Measurements from ENCODE around the gene DOK7. TPM values are rescaled to one million over a fixed set of nuclear protein-coding genes. Genes with fewer than 3 reads are reported as not detected.
"Not testable (repeated sequence)": the region's sequence is repeated elsewhere in the genome, so short reads cannot be mapped to it uniquely, and the experiment has no call there.

The DOK7 gene
- total and polyA plus RNA-seq, 2 of the 4 experiments (the other 2 are of a cell fraction), result not detected

GRCh38 chr4:3543415-3543814, 80.3 kb downstream of the DOK7 start:
- ATAC-seq (ENCODE audit: low read depth); H4K91ac ChIP-seq (ENCODE audit: insufficient read depth, low read depth, low read length); H4K5ac ChIP-seq (ENCODE audit: low read depth, low read length); H3K56ac ChIP-seq (ENCODE audit: extremely low read depth, insufficient read depth, low read length); H2BK20ac ChIP-seq (ENCODE audit: low read depth, low read length); in situ Hi-C loops (cut with MboI; ENCODE audit: low sequenced_read_pairs); H3K4me1 ChIP-seq (ENCODE audit: control insufficient read depth, insufficient read depth, low read length); H3K18ac ChIP-seq (ENCODE audit: low read depth, low read length); H2AK9ac ChIP-seq (replicated peaks; ENCODE audit: low read depth, low read length, poor library complexity); H2AK5ac ChIP-seq (ENCODE audit: low read depth, low read length); H2AFZ ChIP-seq (replicated peaks; ENCODE audit: low read length, poor library complexity); H3K14ac ChIP-seq (replicated peaks; ENCODE audit: low read depth, low read length); dilution Hi-C loops (cut with HindIII; ENCODE audit: low sequenced_read_pairs, unreplicated experiment); H4K8ac ChIP-seq (ENCODE audit: low read depth in 2 of 2, low read length in 2 of 2); H3K23ac ChIP-seq (ENCODE audit: low read depth, low read length); CTCF ChIA-PET; POLR2A ChIA-PET (ENCODE audit: unreplicated experiment); H3K27me3 ChIP-seq (ENCODE audit: control insufficient read depth, insufficient read depth, low read length); BruUV-seq (replicated peaks); H2BK15ac ChIP-seq (ENCODE audit: low read depth, low read length); H2BK120ac ChIP-seq (ENCODE audit: low read depth, low read length); H3K79me1 ChIP-seq (ENCODE audit: low read depth in 1 of 2, low read length in 2 of 2); H3K36me3 ChIP-seq (ENCODE audit: control insufficient read depth, insufficient read depth, low read length); H3K27ac ChIP-seq (ENCODE audit: insufficient read depth, low read length); H3K9me3 ChIP-seq (ENCODE audit: control insufficient read depth, insufficient read depth, low read length); H3K9me1 ChIP-seq (ENCODE audit: insufficient read depth, low read length); H4K20me1 ChIP-seq (ENCODE audit: insufficient read depth, low read length); intact Hi-C loops (cut with micrococcal nuclease); H3K4me2 ChIP-seq (ENCODE audit: low read depth, low read length); DNase-seq; H2BK5ac ChIP-seq (ENCODE audit: low read depth, low read length, poor library complexity, severe bottlenecking); H3K9ac ChIP-seq (ENCODE audit: low read depth, low read length); H3K4ac ChIP-seq (ENCODE audit: low read depth, low read length); H3K4me3 ChIP-seq (ENCODE audit: insufficient read depth, low read depth, low read length): not testable (repeated sequence)
- WGBS, 2 experiments (ENCODE audit: extremely low coverage in 2 of 2, insufficient read length in 1 of 2), result no CpG with 5 or more reads among the region's 8 CpGs

Other genes with a start within 250 kb of the DOK7 start
- under 0.01 and 0.28 TPM in 2 replicates for gene MSANTD1, start 214.1 kb upstream of the DOK7 start, total RNA-seq (2012; rRNA removed)
- gene MSANTD1, start 214.1 kb upstream of the DOK7 start, polyA plus RNA-seq (2012; rRNA removed), result 0.07 and 0.09 TPM in 2 replicates
- gene RGS12, start 170.3 kb upstream of the DOK7 start, total RNA-seq (2012; rRNA removed), result 11.8 and 13.1 TPM in 2 replicates
- gene RGS12, start 170.3 kb upstream of the DOK7 start, polyA plus RNA-seq (2012; rRNA removed), result 12.0 and 15.7 TPM in 2 replicates
- not detected in 2 replicates for gene HGFAC, start 21.3 kb upstream of the DOK7 start, total RNA-seq (2012; rRNA removed)
- gene HGFAC, start 21.3 kb upstream of the DOK7 start, polyA plus RNA-seq (2012; rRNA removed), result 0.05 and 0.23 TPM in 2 replicates
- 114 and 135 TPM in 2 replicates for gene LRPAP1, start 69.1 kb downstream of the DOK7 start, total RNA-seq (2012; rRNA removed)
- gene LRPAP1, start 69.1 kb downstream of the DOK7 start, polyA plus RNA-seq (2012; rRNA removed), result 171 and 175 TPM in 2 replicates